ENCODE results near the gene PLD3. TPM values are rescaled to one million over a fixed set of nuclear protein-coding genes. Genes with fewer than 3 reads are reported as not detected.

PLD3 gene
- total RNA-seq, 1 donor from 2014 or later, result 116 TPM

- no peak for DNase-seq (ENCODE audit: low spot score)
- no peaks in the 10 kb centered on the region for H3K4me1 ChIP-seq
- no peaks in the 10 kb centered on the region for H4K20me1 ChIP-seq (ENCODE audit: low read depth)
- H3K27ac ChIP-seq, result no peak overlapping the region
- H3K4me3 ChIP-seq, result no peak overlapping the region
- no peaks in the 10 kb centered on the region for H3K27me3 ChIP-seq
- H2AFZ ChIP-seq (replicated peaks), result no peak overlapping the region
- no peaks in the 10 kb centered on the region for H3K79me2 ChIP-seq (ENCODE audit: low read depth)
- no peaks in the 10 kb centered on the region for H3K36me3 ChIP-seq
- Mint-ChIP-seq H3K9me3 (no peaks in the 10 kb centered on the region), H3K27ac (no peak overlapping the region), H3K4me1 (no peaks in the 10 kb centered on the region), H3K4me3 (no peak overlapping the region), H3K36me3 (peaks cover 14% of the 10 kb centered on the region), H3K27me3 (ENCODE audit: insufficient read depth, low read depth) (peaks cover 2% of the 10 kb centered on the region)
- no peaks in the 10 kb centered on the region for H3F3A ChIP-seq (ENCODE audit: low read depth)
- no peaks in the 10 kb centered on the region for H3K9me3 ChIP-seq (ENCODE audit: low read depth)
- no peak for TF ChIP-seq EZH2phosphoT487 (IDR thresholded peaks at IDR 0.05)
- no peak for TF ChIP-seq CTCF (IDR thresholded peaks at IDR 0.05)
- no peak for TF ChIP-seq EZH2 (IDR thresholded peaks at IDR 0.05)
- H3K4me2 ChIP-seq, result no peak overlapping the region
- H3K9ac ChIP-seq, result no peak overlapping the region
Observed at GRCh38 chr19:40376286-40376862, 27.9 kb downstream of the PLD3 start.

- H3K4me1 Mint-ChIP-seq, result peaks cover 3% of the 10 kb centered on the region
- no peak for DNase-seq (ENCODE audit: low spot score)
- no peak overlapping the region for H3K27ac ChIP-seq
Observed at GRCh38 chr19:40377876-40378385, 29.4 kb downstream of the PLD3 start.

GRCh38 chr19:40378509-40378908 is 30.0 kb downstream of the PLD3 start:
- peaks cover 12% of the 10 kb centered on the region for H3K36me3 Mint-ChIP-seq
- peaks cover 3% of the 10 kb centered on the region for H3K4me1 Mint-ChIP-seq
- H3K79me2 ChIP-seq (ENCODE audit: low read depth), result no peaks in the 10 kb centered on the region
- H3K4me3 ChIP-seq, result no peak overlapping the region
- TF ChIP-seq EZH2 (IDR thresholded peaks at IDR 0.05), result no peak
- no peak for TF ChIP-seq EZH2phosphoT487 (IDR thresholded peaks at IDR 0.05)
- no peak for TF ChIP-seq CTCF (IDR thresholded peaks at IDR 0.05)
- H3F3A ChIP-seq (ENCODE audit: low read depth), result no peaks in the 10 kb centered on the region
- H3K27me3 Mint-ChIP-seq (ENCODE audit: insufficient read depth, low read depth), result peaks cover 2% of the 10 kb centered on the region
- no peak overlapping the region for H3K27ac ChIP-seq
- H3K9ac ChIP-seq, result no peak overlapping the region
- H3K27ac Mint-ChIP-seq, result no peak overlapping the region
- H3K4me1 ChIP-seq, result no peaks in the 10 kb centered on the region
- H2AFZ ChIP-seq (replicated peaks), result no peak overlapping the region
- DNase-seq (ENCODE audit: low spot score), result no peak
- no peaks in the 10 kb centered on the region for H4K20me1 ChIP-seq (ENCODE audit: low read depth)
- no peak overlapping the region for H3K4me2 ChIP-seq
- H3K27me3 ChIP-seq, result no peaks in the 10 kb centered on the region
- H3K36me3 ChIP-seq, result no peaks in the 10 kb centered on the region
- no peaks in the 10 kb centered on the region for H3K9me3 ChIP-seq (ENCODE audit: low read depth)
- H3K9me3 Mint-ChIP-seq, result no peaks in the 10 kb centered on the region
- H3K4me3 Mint-ChIP-seq, result no peak overlapping the region

More at GRCh38 chr19:40377876-40378385, 29.4 kb downstream of the PLD3 start:
- H3K27me3 Mint-ChIP-seq (ENCODE audit: insufficient read depth, low read depth), result peaks cover 2% of the 10 kb centered on the region
- no peaks in the 10 kb centered on the region for H3K9me3 ChIP-seq (ENCODE audit: low read depth)
- H3K4me1 ChIP-seq, result no peaks in the 10 kb centered on the region
- H3K79me2 ChIP-seq (ENCODE audit: low read depth), result no peaks in the 10 kb centered on the region
- H3K36me3 Mint-ChIP-seq, result peaks cover 12% of the 10 kb centered on the region
- no peak overlapping the region for H3K4me3 ChIP-seq
- TF ChIP-seq EZH2phosphoT487 (IDR thresholded peaks at IDR 0.05) (no peak), CTCF (IDR thresholded peaks at IDR 0.05) (no peak), EZH2 (IDR thresholded peaks at IDR 0.05) (no peak)
- no peaks in the 10 kb centered on the region for H3F3A ChIP-seq (ENCODE audit: low read depth)
- H4K20me1 ChIP-seq (ENCODE audit: low read depth), result no peaks in the 10 kb centered on the region
- no peak overlapping the region for H3K4me3 Mint-ChIP-seq
- H3K9me3 Mint-ChIP-seq, result no peaks in the 10 kb centered on the region
- no peaks in the 10 kb centered on the region for H3K36me3 ChIP-seq
- H2AFZ ChIP-seq (replicated peaks), result no peak overlapping the region
- no peaks in the 10 kb centered on the region for H3K27me3 ChIP-seq
- H3K9ac ChIP-seq, result no peak overlapping the region
- H3K27ac Mint-ChIP-seq, result no peak overlapping the region
- H3K4me2 ChIP-seq, result no peak overlapping the region
